Left lung (tissue), 10 donors: ENCODE measurements around the gene PRKCE. TPM values are rescaled to one million over a fixed set of nuclear protein-coding genes. Genes with fewer than 3 reads are reported as not detected.

ENCODE experiments used
- ATAC-seq: fragments of 200-7000 bp; cut with Tn5 transposase; one replicate; pipeline ENCODE4 v1.9.1; 2020; ENCODE audit warnings: moderate library complexity
- DNase-seq, 4 donors: peaks; one replicate each; pipeline ENCODE4 v3.0.0-alpha.2; 2013 to 2020
- H3K27ac ChIP-seq, 2 donors: fragments of 200-600 bp; sonication (generic) in 1 of 2; one replicate each; pipeline versions ENCODE4 v1.5.0 to v1.8.0; 2020 to 2021
- H3K27me3 ChIP-seq, 2 donors: fragments of 200-600 bp; sonication (generic) in 1 of 2; one replicate each; pipeline versions ENCODE4 v1.5.0 to v1.8.0; 2020 to 2021
- H3K36me3 ChIP-seq, 2 donors: fragments of 200-600 bp; sonication (generic) in 1 of 2; one replicate each; pipeline versions ENCODE4 v1.5.0 to v1.8.0; 2020 to 2021
- H3K4me1 ChIP-seq, 2 donors: fragments of 200-600 bp; one replicate each; pipeline ENCODE4 v1.8.0; 2021
- H3K4me3 ChIP-seq, 2 donors: fragments of 200-600 bp; sonication (generic) in 1 of 2; one replicate each; pipeline versions ENCODE4 v1.5.0 to v1.8.0; 2020 to 2021; ENCODE audit warnings: mild to moderate bottlenecking in 1 of 2
- H3K9me3 ChIP-seq, 2 donors: fragments of 200-600 bp; sonication (generic) in 1 of 2; one replicate each; pipeline versions ENCODE4 v1.5.0 to v1.8.0; 2020 to 2021
- CTCF ChIP-seq, 2 donors: fragments of 200-600 bp; sonication (generic) in 1 of 2; IDR thresholded peaks; one replicate each; pipeline versions ENCODE4 v1.5.0 to v1.8.0; 2021; ENCODE audit warnings: antibody characterized with exemption in 2 of 2
- intact Hi-C, 2 donors: fragments of 100-400 bp; cut with DNase I; formaldehyde crosslinking; loops; one replicate each; pipeline versions ENCODE4 v1.11.2 to v1.14.2; 2022
- polyA plus RNA-seq, 6 donors: library from polyadenylated mRNA; unstranded; fragments of 120-200 nt; gene quantifications; one replicate each; pipeline ENCODE4 v1.2.1, GENCODE V29; 2013; ENCODE audit not compliant: insufficient read length in 6 of 6
- total RNA-seq, 2 donors: library from RNA; stranded (reverse); fragmentation: NEBNext Ultra II Directional; extraction: Animal tissue kit (Norgen Biotek cat#: 25700); gene quantifications; one replicate each; pipeline ENCODE4 v1.2.1, GENCODE V29; 2021
- donor health status: DM: no; HTN: yes; CAD: no.
- donor health status: DM: no; HTN: no; CAD: no.

Gene PRKCE
- total and polyA plus RNA-seq, 8 donors = 12.0 to 56.9 (median 14.7) TPM

DNA sequence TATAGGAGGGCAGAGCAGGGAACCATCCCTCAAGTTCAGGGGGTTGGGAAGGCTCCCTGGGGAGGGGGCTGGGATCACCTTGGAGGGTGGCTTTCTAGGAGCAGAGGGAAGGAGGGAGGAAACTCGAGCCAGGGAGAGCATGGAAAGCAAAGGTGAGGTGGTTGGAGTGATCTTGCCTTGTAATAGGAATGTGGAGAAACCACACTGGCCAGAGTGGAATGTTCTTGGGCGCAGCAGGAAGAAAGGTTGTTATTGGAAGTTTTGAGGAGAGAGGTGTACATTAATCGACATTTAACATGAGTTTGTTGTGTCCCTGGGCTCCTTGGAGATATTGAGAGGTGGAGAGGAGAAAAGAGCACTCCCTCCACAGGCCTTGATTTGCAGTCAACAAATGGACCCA is 272.2 kb downstream of the PRKCE start:
- Histone ChIP-seq H3K36me3 (no peaks in the 10 kb centered on the region), H3K4me1 (peaks cover 8 to 37% of the 10 kb centered on the region in 2 donors), H3K27me3 (no peaks in the 10 kb centered on the region), H3K9me3 (no peaks in the 10 kb centered on the region), H3K27ac (peak overlapping the region in 1 of 2 donors; percentile 42), H3K4me3 (no peak overlapping the region)
- TF ChIP-seq CTCF (IDR thresholded peaks at IDR 0.05) = no peak
- intact Hi-C loops = no loop called here
- peak; percentile 85 for ATAC-seq
- DNase-seq = peak in 1 of 4 donors; percentile 62

GRCh38 chr2:45925026-45925425 is 273.6 kb downstream of the PRKCE start:
- peak overlapping the region in 1 of 2 donors; percentile 42 for H3K27ac ChIP-seq
- H3K4me3 ChIP-seq = no peak overlapping the region
- no peaks in the 10 kb centered on the region for H3K36me3 ChIP-seq
- no peaks in the 10 kb centered on the region for H3K27me3 ChIP-seq
- intact Hi-C loops = no loop called here
- H3K9me3 ChIP-seq = no peaks in the 10 kb centered on the region
- H3K4me1 ChIP-seq = peaks cover 0 to 25% of the 10 kb centered on the region in 2 donors
- no peak for TF ChIP-seq CTCF (IDR thresholded peaks at IDR 0.05)
- DNase-seq (no peak), ATAC-seq (no peak)

- H3K27ac ChIP-seq = no peak overlapping the region
- H3K4me3 ChIP-seq = no peak overlapping the region
- no peaks in the 10 kb centered on the region for H3K9me3 ChIP-seq
- intact Hi-C loops = no loop called here
- DNase-seq = peak in 2 of 4 donors; percentile 65 to 73
- no peak for ATAC-seq
- no peaks in the 10 kb centered on the region for H3K36me3 ChIP-seq
- no peaks in the 10 kb centered on the region for H3K27me3 ChIP-seq
- peaks cover 0 to 32% of the 10 kb centered on the region in 2 donors for H3K4me1 ChIP-seq
- TF ChIP-seq CTCF (IDR thresholded peaks at IDR 0.05) = no peak
These were observed 274.3 kb downstream of the PRKCE start for GRCh38 chr2:45925636-45926366.

GRCh38 chr2:45928946-45929345 is 277.5 kb downstream of the PRKCE start:
- no peak for TF ChIP-seq CTCF (IDR thresholded peaks at IDR 0.05)
- Histone ChIP-seq H3K4me3 (no peak overlapping the region), H3K4me1 (peaks cover 0 to 26% of the 10 kb centered on the region in 2 donors), H3K9me3 (no peaks in the 10 kb centered on the region), H3K27me3 (no peaks in the 10 kb centered on the region), H3K36me3 (no peaks in the 10 kb centered on the region), H3K27ac (no peak overlapping the region)
- intact Hi-C loops = no loop called here
- DNase-seq (peak in 2 of 4 donors; percentile 84 to 88), ATAC-seq (no peak)

DNA sequence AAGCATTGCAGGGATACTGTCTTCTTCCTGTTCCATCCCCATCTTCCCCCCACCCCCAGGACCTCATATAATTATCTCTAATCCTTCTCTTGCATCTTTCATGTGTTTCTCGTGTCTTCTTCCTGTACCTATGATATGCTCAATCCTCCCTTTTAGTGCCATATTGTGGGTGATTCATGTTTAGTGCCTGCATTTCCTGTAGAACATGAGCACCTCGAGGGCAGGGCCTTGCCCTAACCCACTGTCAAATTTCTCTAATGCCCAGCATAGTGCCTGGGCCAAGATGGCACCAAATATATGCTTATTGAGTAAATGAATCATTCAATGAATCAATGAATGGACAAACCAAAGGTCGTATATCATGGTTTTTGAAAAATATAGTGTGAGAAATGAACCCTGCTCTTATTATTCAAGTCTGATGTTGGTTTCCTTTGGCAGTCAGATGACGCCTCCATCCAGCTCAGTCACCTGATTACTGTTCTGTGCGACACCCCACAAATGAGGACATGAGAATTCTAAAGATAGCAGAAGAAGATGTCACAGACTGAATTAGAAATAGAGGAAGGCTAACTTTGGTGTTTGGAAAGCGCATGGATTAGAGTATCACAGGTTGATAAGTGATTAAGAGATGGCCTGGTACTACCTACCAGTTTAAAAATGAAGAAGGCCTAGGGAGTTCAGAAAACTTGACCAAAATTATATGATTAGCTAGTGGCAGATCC is 278.4 kb downstream of the PRKCE start:
- intact Hi-C loops = loop anchor here in 1 of 2 donors (10.0 kb wide), 1 partner anchor 285 kb away; no protein-coding TSS in a partner anchor
- ATAC-seq (peak; percentile 45), DNase-seq (no peak)
- Histone ChIP-seq H3K4me3 (no peak overlapping the region), H3K27ac (peak overlapping the region in 1 of 2 donors; percentile 10), H3K9me3 (no peaks in the 10 kb centered on the region), H3K36me3 (no peaks in the 10 kb centered on the region), H3K4me1 (peaks cover 0 to 19% of the 10 kb centered on the region in 2 donors), H3K27me3 (no peaks in the 10 kb centered on the region)
- TF ChIP-seq CTCF (IDR thresholded peaks at IDR 0.05) = no peak
